Esophagus muscularis mucosa (tissue), 4 donors: Measurements from ENCODE around the gene POLR3E. TPM values are rescaled to one million over a fixed set of nuclear protein-coding genes. Genes with fewer than 3 reads are reported as not detected.

Experiments used
- DNase-seq: peaks from one replicate; pipeline ENCODE4 v3.0.0-alpha.2; 2017; ENCODE audit errors: extremely low spot score
- H3K27ac ChIP-seq, 4 donors: fragments of 200-600 bp; sonication (generic); replicated peaks in 1 of 4; 1 replicate in 3 of 4; 2 replicates in 1 of 4; pipeline ENCODE4 v1.5.1; 2016 to 2019; ENCODE audit warnings: mild to moderate bottlenecking in 1 of 4
- H3K27me3 ChIP-seq, 4 donors: fragments of 200-600 bp; sonication (generic); one replicate each; pipeline versions ENCODE4 v1.5.1 to v1.6.0; 2016 to 2019
- H3K36me3 ChIP-seq, 4 donors: fragments of 200-600 bp; sonication (generic); one replicate each; pipeline ENCODE4 v1.5.1; 2016 to 2019
- H3K4me1 ChIP-seq, 4 donors: fragments of 200-600 bp; sonication (generic); one replicate each; pipeline ENCODE4 v1.5.1; 2016 to 2019
- H3K4me3 ChIP-seq, 4 donors: fragments of 200-600 bp; sonication (generic); 1 replicate in 2 of 4; 2 replicates in 2 of 4; pipeline ENCODE4 v1.5.1; 2016 to 2019; ENCODE audit warnings: mild to moderate bottlenecking in 4 of 4, moderate library complexity in 1 of 4
- H3K9me3 ChIP-seq, 4 donors: fragments of 200-600 bp; sonication (generic); 1 replicate in 3 of 4; 2 replicates in 1 of 4; pipeline ENCODE4 v1.5.1; 2016 to 2019
- EP300 ChIP-seq: sonication (generic); formaldehyde crosslinking; IDR thresholded peaks from one replicate; pipeline ENCODE4 v1.6.1; 2017; ENCODE audit warnings: antibody characterized with exemption
- POLR2A ChIP-seq: fragments of 450-650 bp; IDR thresholded peaks from one replicate; pipeline ENCODE4 v1.6.1; 2017; ENCODE audit warnings: antibody characterized with exemption, moderate library complexity, mild to moderate bottlenecking, low read depth
- POLR2AphosphoS5 ChIP-seq, 2 donors: sonication (generic); formaldehyde crosslinking; IDR thresholded peaks; one replicate each; pipeline ENCODE4 v1.6.1; 2017; ENCODE audit warnings: antibody characterized with exemption in 2 of 2
- WGBS: methylation state at CpG from one replicate; pipeline ENCODE4 v1.1.5; 2018; 5-methylcytosine and 5-hydroxymethylcytosine counted together
- intact Hi-C: fragments of 100-400 bp; cut with DNase I; formaldehyde crosslinking; loops from one replicate; pipeline ENCODE4 v1.15.1; 2023
- total RNA-seq, 4 donors: library from RNA; depleted of rRNA; stranded (reverse); fragments of >200 nt; gene quantifications; one replicate each; pipeline versions ENCODE4 v1.1.0 to v1.2.1, GENCODE V29; 2016
- TF ChIP-seq, protein P1 (sequence below), 3 experiments: fragments of 200-600 bp in 2 of 3; fragments of 450-650 bp in 1 of 3; sonication (generic) in 2 of 3; IDR thresholded peaks; one replicate each; pipeline ENCODE4 v1.5.1; 2017 to 2019; ENCODE audit warnings: antibody characterized with exemption in 3 of 3, mild to moderate bottlenecking in 2 of 3, moderate library complexity in 1 of 3

Gene POLR3E
- total RNA-seq, 4 donors from 2014 or later, result 39.9 to 50.7 (median 49.0) TPM

DNA sequence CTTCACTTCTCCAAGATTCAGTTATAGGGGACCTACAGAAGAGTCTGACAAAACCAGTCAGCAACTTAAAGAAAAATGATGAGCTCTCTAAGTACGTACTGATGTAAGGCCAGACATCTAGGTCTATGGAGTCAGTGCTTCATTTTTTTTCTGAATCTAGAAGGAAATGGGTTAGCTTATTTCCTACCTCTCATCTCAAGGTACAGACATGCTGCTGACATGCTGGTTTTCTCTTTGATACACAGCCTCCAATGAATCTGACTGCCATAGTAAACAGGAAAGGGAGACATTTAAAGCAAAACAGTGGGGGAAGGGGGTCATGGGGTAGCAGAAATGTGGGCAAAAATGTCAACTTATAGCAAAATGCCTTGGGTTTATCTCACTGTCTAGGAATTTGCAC is 60.8 kb downstream of the POLR3E start:
- no peaks in the 10 kb centered on the region for H3K27me3 ChIP-seq
- H3K9me3 ChIP-seq, result no peaks in the 10 kb centered on the region
- peak overlapping the region in 2 of 4 donors; percentile 2 to 41 for H3K27ac ChIP-seq
- H3K4me3 ChIP-seq, result no peak overlapping the region
- H3K4me1 ChIP-seq, result peaks cover 11 to 32% (median 27%) of the 10 kb centered on the region in 4 donors
- intact Hi-C loops, result no loop called here
- TF ChIP-seq POLR2AphosphoS5 (IDR thresholded peaks at IDR 0.05) (no peak), EP300 (no peak), POLR2A (no peak)
- TF ChIP-seq, protein P1, sequence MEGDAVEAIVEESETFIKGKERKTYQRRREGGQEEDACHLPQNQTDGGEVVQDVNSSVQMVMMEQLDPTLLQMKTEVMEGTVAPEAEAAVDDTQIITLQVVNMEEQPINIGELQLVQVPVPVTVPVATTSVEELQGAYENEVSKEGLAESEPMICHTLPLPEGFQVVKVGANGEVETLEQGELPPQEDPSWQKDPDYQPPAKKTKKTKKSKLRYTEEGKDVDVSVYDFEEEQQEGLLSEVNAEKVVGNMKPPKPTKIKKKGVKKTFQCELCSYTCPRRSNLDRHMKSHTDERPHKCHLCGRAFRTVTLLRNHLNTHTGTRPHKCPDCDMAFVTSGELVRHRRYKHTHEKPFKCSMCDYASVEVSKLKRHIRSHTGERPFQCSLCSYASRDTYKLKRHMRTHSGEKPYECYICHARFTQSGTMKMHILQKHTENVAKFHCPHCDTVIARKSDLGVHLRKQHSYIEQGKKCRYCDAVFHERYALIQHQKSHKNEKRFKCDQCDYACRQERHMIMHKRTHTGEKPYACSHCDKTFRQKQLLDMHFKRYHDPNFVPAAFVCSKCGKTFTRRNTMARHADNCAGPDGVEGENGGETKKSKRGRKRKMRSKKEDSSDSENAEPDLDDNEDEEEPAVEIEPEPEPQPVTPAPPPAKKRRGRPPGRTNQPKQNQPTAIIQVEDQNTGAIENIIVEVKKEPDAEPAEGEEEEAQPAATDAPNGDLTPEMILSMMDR (IDR thresholded peaks at IDR 0.05), result no peak
- DNase-seq, result no peak
- 73% methylated on average over 1 of the region's 1 CpG for WGBS
- H3K36me3 ChIP-seq, result peaks cover 0 to 9% (median 3%) of the 10 kb centered on the region in 4 donors

DNA sequence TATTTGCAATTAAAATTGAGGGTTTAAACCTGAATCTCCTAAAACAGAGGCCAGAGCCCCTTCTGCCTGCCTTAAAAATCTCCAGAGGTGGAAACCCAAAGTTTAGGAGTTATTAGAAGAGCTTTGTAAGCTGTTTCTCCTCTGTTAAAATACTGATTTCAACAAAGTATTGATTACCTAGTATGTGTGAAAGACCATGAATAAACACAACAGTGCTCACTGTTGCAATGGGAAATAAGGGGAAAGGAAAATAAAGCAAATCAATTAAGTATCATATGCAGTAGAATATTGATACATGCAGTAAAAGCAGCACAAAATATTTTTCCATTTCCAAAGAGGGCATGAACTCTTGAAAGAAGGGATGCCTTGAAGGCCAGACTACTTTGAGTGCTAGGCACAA is 62.5 kb downstream of the POLR3E start:
- Histone ChIP-seq H3K4me1 (peaks cover 0 to 25% (median 16%) of the 10 kb centered on the region in 4 donors), H3K36me3 (peaks cover 0 to 26% (median 17%) of the 10 kb centered on the region in 4 donors), H3K9me3 (no peaks in the 10 kb centered on the region), H3K27ac (no peak overlapping the region), H3K27me3 (no peaks in the 10 kb centered on the region), H3K4me3 (no peak overlapping the region)
- TF ChIP-seq POLR2A (no peak), POLR2AphosphoS5 (IDR thresholded peaks at IDR 0.05) (no peak), EP300 (no peak)
- TF ChIP-seq, protein P1 (IDR thresholded peaks at IDR 0.05), result no peak
- no peak for DNase-seq
- intact Hi-C loops, result no loop called here

DNA sequence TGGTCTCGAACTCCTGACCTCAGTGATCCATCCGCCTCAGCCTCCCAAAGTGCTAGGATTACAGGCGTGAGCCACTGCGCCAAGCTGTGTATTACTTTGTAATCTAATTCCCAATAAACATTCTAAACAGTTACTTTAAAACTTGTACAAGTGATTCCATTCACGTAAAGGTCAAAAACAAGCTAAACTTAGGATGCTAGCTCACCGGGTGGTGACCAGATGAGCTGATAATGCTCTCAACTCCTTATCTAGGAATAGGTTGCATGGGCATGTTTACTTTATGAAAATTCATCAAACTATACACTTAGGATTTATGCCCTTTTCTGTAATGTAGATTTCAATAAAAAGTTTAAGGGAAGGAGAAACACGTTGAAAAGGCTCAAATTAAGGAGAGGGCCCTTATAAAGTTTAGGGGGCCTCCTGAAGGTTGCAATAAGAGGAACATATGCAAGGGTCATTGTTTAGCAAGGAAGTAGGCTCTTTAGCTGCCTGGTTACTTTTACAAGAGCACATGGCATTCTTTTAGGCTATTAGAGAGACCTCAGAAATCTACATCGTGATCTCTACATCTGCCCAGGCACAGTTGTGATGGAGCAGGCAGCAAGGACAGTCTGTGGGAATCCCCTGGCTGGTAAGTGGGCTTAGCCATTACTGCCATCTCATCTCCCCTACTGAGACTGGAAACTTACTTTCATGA is 63.9 kb downstream of the POLR3E start:
- Histone ChIP-seq H3K36me3 (peaks cover 0 to 26% (median 18%) of the 10 kb centered on the region in 4 donors), H3K27ac (no peak overlapping the region)
- no peak for DNase-seq

GRCh38 chr16:22364241-22364640 is 67.0 kb downstream of the POLR3E start:
- peaks cover 0 to 26% (median 18%) of the 10 kb centered on the region in 4 donors for H3K36me3 ChIP-seq
- H3K27me3 ChIP-seq, result no peaks in the 10 kb centered on the region
- WGBS, result 75% methylated on average over 2 of the region's 2 CpGs
- H3K4me1 ChIP-seq, result peaks cover 2 to 51% (median 47%) of the 10 kb centered on the region in 4 donors
- no peak overlapping the region for H3K4me3 ChIP-seq
- no peak overlapping the region for H3K27ac ChIP-seq
- DNase-seq, result no peak
- no peak for TF ChIP-seq POLR2AphosphoS5 (IDR thresholded peaks at IDR 0.05)
- TF ChIP-seq EP300, result no peak
- TF ChIP-seq, protein P1 (IDR thresholded peaks at IDR 0.05), result no peak
- no peak for TF ChIP-seq POLR2A
- intact Hi-C loops, result no loop called here
- no peaks in the 10 kb centered on the region for H3K9me3 ChIP-seq

More for the DNA sequence above, 63.9 kb downstream of the POLR3E start:
- no peaks in the 10 kb centered on the region for H3K9me3 ChIP-seq
- peaks cover 0 to 34% (median 27%) of the 10 kb centered on the region in 4 donors for H3K4me1 ChIP-seq
- TF ChIP-seq, protein P1 (IDR thresholded peaks at IDR 0.05), result no peak
- TF ChIP-seq POLR2AphosphoS5 (IDR thresholded peaks at IDR 0.05), result no peak
- no peak for TF ChIP-seq POLR2A
- no peak for TF ChIP-seq EP300
- no peak overlapping the region for H3K4me3 ChIP-seq
- H3K27me3 ChIP-seq, result no peaks in the 10 kb centered on the region
- intact Hi-C loops, result no loop called here
- WGBS, result 93% methylated on average over 8 of the region's 8 CpGs

- intact Hi-C loops, result no loop called here
- H3K27ac ChIP-seq, result peak overlapping the region in 1 of 4 donors; percentile 93
- H3K9me3 ChIP-seq, result no peaks in the 10 kb centered on the region
- no peak for DNase-seq
- H3K27me3 ChIP-seq, result no peaks in the 10 kb centered on the region
- H3K4me3 ChIP-seq, result no peak overlapping the region
- 100% methylated on average over 2 of the region's 2 CpGs for WGBS
- H3K4me1 ChIP-seq, result peaks cover 13 to 73% (median 69%) of the 10 kb centered on the region in 4 donors
- H3K36me3 ChIP-seq, result peaks cover 0 to 24% (median 18%) of the 10 kb centered on the region in 4 donors
- TF ChIP-seq, protein P1 (IDR thresholded peaks at IDR 0.05), result no peak
- TF ChIP-seq POLR2AphosphoS5 (IDR thresholded peaks at IDR 0.05) (no peak), EP300 (no peak), POLR2A (no peak)
Observed at GRCh38 chr16:22366371-22366770, 69.2 kb downstream of the POLR3E start.
